K562 (cell line): ENCODE measurements around the gene CCDC33.

Source experiments
- ATF3 ChIP-seq, 2 experiments: fragments of 450-650 bp in 1 of 2; sonication (generic) in 1 of 2; formaldehyde crosslinking in 1 of 2; IDR thresholded peaks in 1 of 2; conservative IDR thresholded peaks in 1 of 2; 2 replicates each; pipeline versions ENCODE4 v1.6.1 to v1.8.1; 2016 to 2023; ENCODE audit warnings: mild to moderate bottlenecking in 2 of 2, moderate library complexity in 2 of 2, inconsistent platforms in 1 of 2, missing genetic modification reagents in 1 of 2
- BRF1 ChIP-seq: IDR thresholded peaks from 3 replicates; pipeline ENCODE4 v1.6.1; 2011; ENCODE audit warnings: borderline replicate concordance, mild to moderate bottlenecking; ENCODE audit not compliant: insufficient read length; ENCODE audit errors: extremely low read depth
- CEBPB ChIP-seq: fragments of 450-650 bp; IDR thresholded peaks from 2 replicates; pipeline ENCODE4 v1.6.1; 2016; ENCODE audit warnings: missing genetic modification characterization, missing compliant biosample characterization
- CTCF ChIP-seq, 3 experiments: IDR thresholded peaks in 2 of 3; conservative IDR thresholded peaks in 1 of 3; 2 replicates each; pipeline ENCODE4 v1.5.1; 2011 to 2012; ENCODE audit warnings: low read length in 3 of 3, mild to moderate bottlenecking in 3 of 3, control low read depth in 2 of 3, improper control_type of control experiment in 1 of 3, inconsistent platforms in 1 of 3, low read depth in 1 of 3, mixed read lengths in 1 of 3, moderate library complexity in 1 of 3; ENCODE audit not compliant: insufficient read depth in 2 of 3
- ELF4 ChIP-seq: fragments of 450-650 bp; formaldehyde crosslinking; IDR thresholded peaks from 2 replicates; pipeline ENCODE4 v1.4.0; 2022; ENCODE audit warnings: missing genetic modification characterization
- EZH2 ChIP-seq: IDR thresholded peaks from 2 replicates; pipeline ENCODE4 v1.6.1; 2012; ENCODE audit warnings: low read depth, mild to moderate bottlenecking, inconsistent platforms, low read length, borderline replicate concordance
- GATAD2B ChIP-seq: fragments of 450-650 bp; IDR thresholded peaks from 2 replicates; pipeline ENCODE4 v1.6.1; 2017; ENCODE audit warnings: mild to moderate bottlenecking, borderline replicate concordance
- POLR2AphosphoS5 ChIP-seq: IDR thresholded peaks from 2 replicates; pipeline ENCODE4 v1.6.1; 2011; ENCODE audit warnings: mild to moderate bottlenecking, low read depth, low read length, moderate library complexity; ENCODE audit not compliant: control insufficient read depth, insufficient read depth
- RERE ChIP-seq: sonication (generic); formaldehyde crosslinking; IDR thresholded peaks from 2 replicates; pipeline ENCODE4 v1.8.0; 2023; ENCODE audit warnings: missing genetic modification reagents, mild to moderate bottlenecking, borderline replicate concordance
- SMAD2 ChIP-seq: fragments of 150-350 bp; IDR thresholded peaks from 2 replicates; pipeline ENCODE4 v1.6.1; 2014; ENCODE audit warnings: low read depth, mild to moderate bottlenecking, low read length

GRCh38 chr15:74251131-74251811 lies 15.1 kb downstream of the CCDC33 start:
- TF ChIP-seq CEBPB, result no peak
- no peak for TF ChIP-seq EZH2
- TF ChIP-seq BRF1, result no peak
- no peak for TF ChIP-seq CTCF (IDR thresholded peaks at IDR 0.05 in 2 of 3, conservative IDR thresholded peaks at IDR 0.05 in 1 of 3; ENCODE audit: insufficient read depth in 2 of 3, low read depth in 1 of 3, low read length in 3 of 3)
- TF ChIP-seq SMAD2, result no peak
- no peak for TF ChIP-seq POLR2AphosphoS5
- TF ChIP-seq RERE (CRISPR knock-in tag), result no peak
- TF ChIP-seq ELF4 (CRISPR knock-in tag), result no peak
- no peak for TF ChIP-seq ATF3 (IDR thresholded peaks at IDR 0.05)
- TF ChIP-seq ATF3 (CRISPR knock-in tag; conservative IDR thresholded peaks at IDR 0.05), result no peak
- TF ChIP-seq GATAD2B, result no peak
